ENCODE data around the gene ZNF385D. TPM values are rescaled to one million over a fixed set of nuclear protein-coding genes. Genes with fewer than 3 reads are reported as not detected.

The ZNF385D gene
- total RNA-seq, 1 experiment from 2014 or later, result not detected

GRCh38 chr3:21795921-21796320 is 44.9 kb upstream of the ZNF385D start:
- no peaks in the 10 kb centered on the region for H3K36me3 ChIP-seq (ENCODE audit: control insufficient read depth in 1 of 2, insufficient read depth in 2 of 2, low read length in 2 of 2)
- ChIA-PET CTCF (no interaction called here), POLR2A (no interaction called here)

More at GRCh38 chr3:21795921-21796320, 44.9 kb upstream of the ZNF385D start:
- TF ChIP-seq SRF (IDR thresholded peaks at IDR 0.05; ENCODE audit: low read depth) (no peak), POLR2A (IDR thresholded peaks at IDR 0.05; ENCODE audit: borderline replicate concordance, extremely low read depth, insufficient read depth, insufficient read length) (no peak), ZBTB33 (IDR thresholded peaks at IDR 0.05; ENCODE audit: extremely low read depth, insufficient replicate concordance, low read length) (no peak), REST (IDR thresholded peaks at IDR 0.05; ENCODE audit: low read depth) (no peak), EZH2 (IDR thresholded peaks at IDR 0.05) (no peak), CBX3 (IDR thresholded peaks at IDR 0.05; ENCODE audit: low read depth) (no peak), ATF3 (IDR thresholded peaks at IDR 0.05) (no peak), FOSL1 (IDR thresholded peaks at IDR 0.05; ENCODE audit: low read depth) (no peak), TCF7L2 (IDR thresholded peaks at IDR 0.05; ENCODE audit: borderline replicate concordance, extremely low read depth, insufficient read depth, insufficient read length) (no peak), JUND (IDR thresholded peaks at IDR 0.05) (no peak), POLR2AphosphoS5 (IDR thresholded peaks at IDR 0.05; ENCODE audit: low read depth, low read length) (no peak), CTCF (IDR thresholded peaks at IDR 0.05 in 2 of 3, conservative IDR thresholded peaks at IDR 0.05 in 1 of 3; ENCODE audit: borderline replicate concordance in 1 of 3, insufficient read depth in 1 of 3, low read depth in 2 of 3, low read length in 2 of 3) (no peak), EZH2phosphoT487 (IDR thresholded peaks at IDR 0.05; ENCODE audit: borderline replicate concordance) (no peak), CEBPB (IDR thresholded peaks at IDR 0.05; ENCODE audit: low read depth) (no peak), YY1 (IDR thresholded peaks at IDR 0.05; ENCODE audit: extremely low read depth, insufficient replicate concordance, low read depth, low read length) (no peak), SP1 (IDR thresholded peaks at IDR 0.05; ENCODE audit: low read depth) (no peak), ZNF274 (IDR thresholded peaks at IDR 0.05; ENCODE audit: low read depth, low read length) (no peak), SIN3A (IDR thresholded peaks at IDR 0.05; ENCODE audit: low read depth) (no peak), ZFX (IDR thresholded peaks at IDR 0.05) (no peak), EGR1 (IDR thresholded peaks at IDR 0.05; ENCODE audit: low read depth) (no peak)
- peaks cover 5 to 19% of the 10 kb centered on the region in 2 experiments; a peak in 2 of 4 replicates for H3K9me3 ChIP-seq (ENCODE audit: control insufficient read depth in 1 of 2, insufficient read depth in 1 of 2, low read depth in 1 of 2, low read length in 2 of 2)
- no peaks in the 10 kb centered on the region for H3K9me2 ChIP-seq (ENCODE audit: insufficient read depth)
- H3K79me2 ChIP-seq (ENCODE audit: insufficient read depth, low read length), result no peaks in the 10 kb centered on the region
- H4K20me1 ChIP-seq (ENCODE audit: insufficient read depth), result no peaks in the 10 kb centered on the region
- intact Hi-C loops (cut with micrococcal nuclease), result no loop called here
- H3K27me3 ChIP-seq (ENCODE audit: insufficient read depth, low read length), result no peaks in the 10 kb centered on the region
- no peak overlapping the region for H3K27ac ChIP-seq (ENCODE audit: low read depth, low read length)
- no peak overlapping the region for H3K4me2 ChIP-seq (ENCODE audit: low read length)
- H2AFZ ChIP-seq (ENCODE audit: low read depth, low read length, poor library complexity, severe bottlenecking), result no peak overlapping the region
- no peak for ATAC-seq
- RAD21 ChIA-PET (ENCODE audit: low non-redundant PET in 1 of 2, low total read pairs in 2 of 2, uncharacterized antibody in 2 of 2, unreplicated experiment in 2 of 2), result no interaction called here
- no peak for DNase-seq (ENCODE audit: low read depth, low spot score)
- H3K4me3 ChIP-seq (replicated peaks in 1 of 2; ENCODE audit: low read depth in 1 of 2, low read length in 2 of 2), result no peak overlapping the region
- no TSS peak for BruUV-seq (replicated peaks)
- H3K9ac ChIP-seq (ENCODE audit: low read length), result no peak overlapping the region
- H3K4me1 ChIP-seq (ENCODE audit: control insufficient read depth in 1 of 2, insufficient read depth in 2 of 2, low read length in 2 of 2), result no peaks in the 10 kb centered on the region

All from HCT116 (cell line).